A673 (cell line): ENCODE measurements around the gene PLCL1. TPM values are rescaled to one million over a fixed set of nuclear protein-coding genes. Genes with fewer than 3 reads are reported as not detected.

Source experiments
- BruUV-seq: library from RNA; stranded (reverse); fragments of 400-500 nt; replicated peaks from 2 replicates; lab custom pipeline; 2021; lab: Mats Ljungman, UMichigan
- CTCF ChIA-PET: fragments of 300-600 bp; sonication (Branson Sonifier 250); formaldehyde crosslinking; loops from one replicate; lab custom pipeline; 2022; ENCODE audit warnings: antibody characterized with exemption; lab: Charles Lee
- POLR2A ChIA-PET: fragments of 300-600 bp; sonication (Branson Sonifier 250); formaldehyde crosslinking; loops from one replicate; lab custom pipeline; 2022; ENCODE audit warnings: antibody characterized with exemption; ENCODE audit not compliant: low non-redundant PET; lab: Charles Lee
- DNase-seq: peaks from one replicate; pipeline ENCODE4 v3.0.0-alpha.2; 2015; ENCODE audit warnings: low spot score
- H3K27ac ChIP-seq: fragments of 200-600 bp; sonication (generic); 2 replicates; pipeline ENCODE4 v1.5.1; 2016; ENCODE audit warnings: mixed run types, low read depth, mild to moderate bottlenecking, mixed read lengths, antibody characterized with exemption, low read length; ENCODE audit not compliant: poor library complexity, severe bottlenecking
- H3K27me3 ChIP-seq: fragments of 200-600 bp; sonication (generic); replicated peaks from 2 replicates; pipeline ENCODE4 v1.6.1; 2017; ENCODE audit warnings: mixed run types, low read depth, mild to moderate bottlenecking, mixed read lengths, antibody characterized with exemption, low read length; ENCODE audit not compliant: insufficient read depth, poor library complexity
- H3K36me3 ChIP-seq: fragments of 200-600 bp; sonication (generic); 2 replicates; pipeline ENCODE4 v1.6.1; 2016; ENCODE audit warnings: mixed run types, mild to moderate bottlenecking, mixed read lengths, antibody characterized with exemption, low read length; ENCODE audit not compliant: insufficient read depth, poor library complexity, severe bottlenecking
- H3K4me1 ChIP-seq: fragments of 200-600 bp; sonication (generic); 2 replicates; pipeline ENCODE4 v1.6.1; 2017; ENCODE audit warnings: mixed run types, mild to moderate bottlenecking, mixed read lengths, antibody characterized with exemption, low read length; ENCODE audit not compliant: insufficient read depth, poor library complexity, severe bottlenecking
- H3K4me3 ChIP-seq: fragments of 200-600 bp; sonication (generic); 2 replicates; pipeline ENCODE4 v1.5.1; 2016; ENCODE audit warnings: low read depth, mixed run types, mild to moderate bottlenecking, mixed read lengths, low read length; ENCODE audit not compliant: poor library complexity, severe bottlenecking
- H3K9me3 ChIP-seq: fragments of 200-600 bp; sonication (generic); 2 replicates; pipeline ENCODE4 v1.6.1; 2016; ENCODE audit warnings: mixed run types, low read depth, mild to moderate bottlenecking, mixed read lengths, antibody characterized with exemption, low read length; ENCODE audit not compliant: poor library complexity, severe bottlenecking
- CTCF ChIP-seq: fragments of 300-800, 200-600 bp; sonication (generic); conservative IDR thresholded peaks from 2 replicates; pipeline ENCODE4 v1.5.1; 2017; ENCODE audit warnings: low read depth, mild to moderate bottlenecking, antibody characterized with exemption, low read length, moderate library complexity, mixed read lengths
- EZH2 ChIP-seq: fragments of 200-600 bp; sonication (generic); IDR thresholded peaks from 2 replicates; pipeline ENCODE4 v1.6.1; 2017; ENCODE audit warnings: borderline replicate concordance, low read depth, mild to moderate bottlenecking, mixed read lengths, antibody characterized with exemption, low read length; ENCODE audit not compliant: poor library complexity, severe bottlenecking
- intact Hi-C: fragments of 100-400 bp; cut with micrococcal nuclease; formaldehyde crosslinking; loops from one replicate; pipeline ENCODE4 v1.10.0; 2022; ENCODE audit not compliant: unreplicated experiment
- total RNA-seq: library from RNA; stranded (reverse); gene quantifications from 2 replicates; pipeline ENCODE4 v1.2.3, GENCODE V29; 2021

The PLCL1 gene
- total RNA-seq, 1 experiment from 2014 or later, result not detected

- ChIA-PET CTCF (no interaction called here), POLR2A (no interaction called here)
- H3K27me3 ChIP-seq, result peaks cover 34% of the 10 kb centered on the region
- TF ChIP-seq EZH2 (no peak), CTCF (peak; percentile 67)
- no peak overlapping the region for H3K4me3 ChIP-seq
- intact Hi-C loops, result loop anchor here (1.0 kb wide), 3 partner anchors 251 to 493 kb away; no protein-coding TSS in a partner anchor
- H3K4me1 ChIP-seq, result peaks cover 10% of the 10 kb centered on the region
- H3K27ac ChIP-seq, result no peak overlapping the region
- no peaks in the 10 kb centered on the region for H3K9me3 ChIP-seq
- no TSS peak for BruUV-seq
- H3K36me3 ChIP-seq, result no peaks in the 10 kb centered on the region
- peak; percentile 61 for DNase-seq
These were observed 1.4 kb upstream of the PLCL1 start for GRCh38 chr2:197803033-197803444.

GRCh38 chr2:197804758-197805714 is 643 bp downstream of the PLCL1 start:
- ChIA-PET POLR2A (no interaction called here), CTCF (interaction anchor here (0.7 to 1.4 kb wide), 2 partner anchors 322 to 492 kb away, joined by 4 read pairs; no protein-coding TSS in a partner anchor)
- H3K36me3 ChIP-seq, result no peaks in the 10 kb centered on the region
- BruUV-seq, result no TSS peak
- no peak for DNase-seq
- peak overlapping the region; percentile 58 for H3K4me3 ChIP-seq
- peaks cover 38% of the 10 kb centered on the region for H3K27me3 ChIP-seq
- no peak overlapping the region for H3K27ac ChIP-seq
- H3K9me3 ChIP-seq, result no peaks in the 10 kb centered on the region
- intact Hi-C loops, result no loop called here
- peaks cover 9% of the 10 kb centered on the region for H3K4me1 ChIP-seq
- TF ChIP-seq CTCF (no peak), EZH2 (peak; percentile 50)

DNA sequence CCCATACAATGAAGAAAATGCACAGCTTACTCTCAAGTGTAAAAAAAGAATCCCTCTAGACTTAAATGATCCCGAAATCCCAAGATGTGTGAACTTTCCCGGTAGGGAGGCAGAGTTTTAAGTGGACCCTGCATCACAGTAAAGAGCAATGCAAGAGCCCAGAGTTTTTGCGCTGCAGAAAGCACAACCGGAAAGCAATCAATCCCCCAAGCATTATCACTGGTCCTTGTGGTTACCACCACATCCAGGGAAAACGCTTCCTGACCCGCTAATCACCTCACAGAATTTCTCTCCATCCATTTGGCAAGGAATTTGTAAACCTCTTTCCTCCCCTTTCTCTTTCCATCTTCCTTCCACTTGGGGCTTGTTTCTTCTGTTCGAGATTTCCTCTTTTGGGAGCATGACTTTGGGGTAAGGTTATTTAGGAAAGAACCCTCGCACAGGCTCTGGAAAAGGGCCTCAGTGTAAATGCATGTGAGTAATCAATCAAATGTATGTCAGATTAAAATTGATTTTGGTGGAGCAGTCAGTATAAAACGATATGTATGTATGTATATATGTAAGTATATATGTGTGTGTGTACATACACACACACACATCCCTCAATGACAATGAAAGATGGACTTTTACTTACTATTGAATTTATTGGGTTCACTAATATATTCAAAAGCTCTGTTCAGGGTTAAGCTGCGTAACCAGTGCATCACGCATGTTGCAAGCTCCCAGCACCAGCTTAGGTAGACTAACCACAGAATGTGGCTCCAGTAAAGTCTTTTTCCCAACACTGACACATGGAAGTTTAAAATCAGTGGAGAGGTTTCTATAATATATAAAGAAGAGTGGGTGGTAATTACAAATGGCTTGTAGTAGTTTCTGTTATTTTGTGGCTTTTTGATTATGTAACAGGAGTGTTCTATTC is 1.6 kb downstream of the PLCL1 start:
- no TSS peak for BruUV-seq
- Histone ChIP-seq H3K9me3 (no peaks in the 10 kb centered on the region), H3K27me3 (peaks cover 38% of the 10 kb centered on the region), H3K27ac (no peak overlapping the region), H3K4me3 (peak overlapping the region; percentile 58), H3K36me3 (no peaks in the 10 kb centered on the region), H3K4me1 (peaks cover 9% of the 10 kb centered on the region)
- DNase-seq, result no peak
- CTCF ChIA-PET, result no interaction called here
- TF ChIP-seq EZH2 (no peak), CTCF (no peak)
- POLR2A ChIA-PET, result no interaction called here
- intact Hi-C loops, result no loop called here
